Measurements from ENCODE around the gene CTNND2.
"Not testable (repeated sequence)": the region's sequence is repeated elsewhere in the genome, so short reads cannot be mapped to it uniquely, and the experiment has no call there.

The CTNND2 gene

DNA sequence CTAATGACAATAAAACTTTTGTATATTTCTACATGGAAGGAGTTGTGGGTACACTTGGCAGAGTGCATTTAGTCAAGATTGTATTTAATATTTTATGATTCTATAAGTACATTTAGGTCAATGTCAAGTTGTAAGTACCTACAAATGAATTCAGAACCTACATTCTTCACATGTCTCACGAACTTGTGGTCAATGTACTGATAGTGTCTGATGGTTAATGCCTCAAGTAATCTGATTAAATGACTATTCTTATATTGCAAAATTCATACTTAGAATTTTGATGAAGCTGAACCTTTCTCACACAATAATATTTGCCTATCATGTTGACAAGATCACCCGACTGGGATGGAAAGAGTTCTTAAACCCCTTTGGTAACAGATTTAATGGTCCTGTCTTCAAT is 444.5 kb downstream of the CTNND2 start:
- DNase-seq (ENCODE audit: low read depth) = no peak

DNA sequence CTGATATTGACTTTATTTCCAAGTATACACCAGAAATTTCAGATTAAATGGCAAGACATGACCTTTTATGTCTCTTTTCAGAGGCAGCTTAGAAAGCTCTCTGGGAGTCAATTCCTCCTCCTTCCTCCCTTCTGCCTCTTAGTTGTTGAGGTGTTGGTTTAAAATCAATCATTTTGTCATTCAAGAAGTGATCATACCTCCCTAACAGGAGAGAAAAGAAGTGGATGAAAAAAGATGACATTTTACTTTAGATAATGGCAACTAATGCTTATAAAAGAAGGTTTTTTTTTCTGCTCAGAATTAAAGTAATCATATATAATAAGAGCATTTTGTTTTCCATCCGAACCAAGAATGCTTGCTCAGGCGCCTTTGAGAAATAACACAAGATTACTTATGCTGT is 448.7 kb downstream of the CTNND2 start:
- DNase-seq (ENCODE audit: low read depth) = no peak

DNA sequence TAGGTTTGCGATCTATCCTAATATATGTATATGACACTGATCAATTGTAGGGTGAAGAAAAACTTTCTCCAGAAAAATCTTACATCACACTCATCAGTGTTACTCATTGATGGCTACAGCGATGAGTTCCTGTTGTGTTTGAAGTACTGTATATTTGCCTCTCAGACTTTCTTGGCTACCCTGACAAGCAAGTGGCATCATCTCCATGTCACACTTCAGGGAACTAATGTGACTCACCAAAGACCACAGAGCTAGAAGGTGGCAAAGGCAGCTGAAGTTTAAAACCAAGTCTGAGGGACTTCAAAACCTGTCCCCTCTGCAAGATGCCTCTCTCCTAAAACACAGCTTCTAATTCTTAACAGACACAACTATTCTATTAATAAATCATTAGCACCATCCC is 451.4 kb downstream of the CTNND2 start:
- DNase-seq (ENCODE audit: low read depth) = no peak

DNA sequence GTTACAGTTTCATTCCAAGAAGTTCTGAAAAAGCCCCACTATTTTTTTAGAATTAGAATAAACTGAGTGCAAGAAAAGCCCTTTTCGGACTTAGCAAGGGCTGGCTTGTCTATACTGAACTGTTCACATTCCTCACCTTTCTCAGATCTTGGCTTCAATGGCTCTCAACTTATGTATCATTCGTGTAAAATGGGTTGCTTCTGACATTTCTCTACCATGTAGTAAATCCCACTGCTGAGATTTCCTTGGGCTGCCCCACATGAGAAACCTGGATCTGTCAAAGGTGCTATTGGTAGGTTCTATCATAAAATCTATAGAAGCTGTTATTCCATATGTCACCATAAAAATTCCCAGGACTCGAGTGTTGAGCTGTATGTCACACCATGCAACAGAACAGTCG is 454.3 kb downstream of the CTNND2 start:
- no peak for DNase-seq (ENCODE audit: low read depth)

DNA sequence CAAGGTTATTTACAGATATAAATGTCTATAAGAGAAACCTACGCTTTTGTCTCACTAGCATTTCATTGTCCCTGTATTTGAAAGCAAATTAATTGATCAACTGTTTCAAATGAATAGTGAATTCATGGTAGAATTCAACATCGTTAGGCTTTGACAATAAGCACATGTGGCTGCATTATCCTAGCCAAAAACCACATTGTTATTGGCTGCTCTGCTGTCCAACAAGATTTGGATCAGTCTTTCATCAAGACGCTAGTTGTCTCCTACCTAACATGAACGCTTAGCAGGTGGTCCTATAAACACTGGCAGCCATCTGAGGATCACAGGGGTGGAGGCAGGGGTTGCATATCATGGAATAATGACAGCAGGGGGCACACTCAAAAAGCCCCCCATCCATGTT is 455.0 kb downstream of the CTNND2 start:
- no peak for DNase-seq (ENCODE audit: low read depth)

DNA sequence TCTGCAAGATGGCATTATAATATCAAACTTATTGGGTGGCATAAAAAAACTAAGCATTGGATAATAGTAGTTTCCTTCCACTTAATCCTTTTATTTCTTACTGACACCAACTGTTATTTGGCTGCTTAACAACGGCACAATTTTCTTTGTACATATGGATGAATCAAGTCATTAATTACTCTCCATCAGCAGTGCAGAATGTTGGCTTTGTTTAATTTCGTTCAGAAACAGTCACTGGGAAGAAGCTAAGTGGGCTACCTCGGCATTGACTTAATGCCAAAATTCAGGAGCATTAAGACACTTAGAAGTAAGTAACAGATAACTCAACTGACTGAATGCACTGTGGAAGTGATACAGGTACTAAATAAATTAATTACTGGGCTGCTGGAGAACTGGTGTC is 460.4 kb downstream of the CTNND2 start:
- no peak for DNase-seq (ENCODE audit: low read depth)

DNA sequence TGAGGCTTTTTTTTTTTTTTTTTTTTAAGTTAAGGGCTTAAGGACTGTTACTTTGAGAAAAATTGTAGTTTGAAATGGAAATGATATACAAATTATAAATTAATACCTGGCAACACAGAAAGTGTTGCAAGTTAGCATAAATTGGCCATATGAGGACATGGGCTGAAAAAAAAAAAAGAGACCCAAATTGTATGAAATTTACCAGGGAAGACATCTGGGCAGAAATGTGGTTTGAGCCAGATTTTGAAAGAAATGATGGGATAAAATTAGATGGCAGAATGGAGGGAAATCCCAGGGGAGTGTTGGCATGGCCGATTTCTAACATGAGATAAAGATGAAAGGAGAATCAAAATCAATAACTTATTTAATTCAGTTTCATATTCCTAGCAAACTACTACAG is 472.1 kb downstream of the CTNND2 start:
- DNase-seq (ENCODE audit: low read depth) = no peak

DNA sequence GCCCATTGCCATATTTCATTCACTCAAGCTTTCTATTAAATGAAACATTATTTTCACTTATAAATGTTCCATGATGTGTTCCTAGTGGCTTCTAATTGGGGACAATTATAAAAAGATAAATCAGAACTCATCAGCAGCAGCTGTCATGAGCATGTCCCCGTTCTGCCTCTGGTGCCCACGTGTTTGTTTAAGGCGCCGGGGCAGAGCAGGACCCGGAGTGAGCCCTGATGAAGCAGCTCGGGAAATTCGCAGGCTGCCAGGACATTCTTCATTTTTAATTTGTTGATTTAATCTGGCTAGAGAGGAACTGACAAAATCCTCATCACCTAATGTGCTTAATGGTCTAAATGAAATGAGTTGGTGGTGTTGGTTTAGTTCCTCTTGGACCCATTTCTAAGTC is 475.0 kb downstream of the CTNND2 start:
- no peak for DNase-seq (ENCODE audit: low read depth)

DNA sequence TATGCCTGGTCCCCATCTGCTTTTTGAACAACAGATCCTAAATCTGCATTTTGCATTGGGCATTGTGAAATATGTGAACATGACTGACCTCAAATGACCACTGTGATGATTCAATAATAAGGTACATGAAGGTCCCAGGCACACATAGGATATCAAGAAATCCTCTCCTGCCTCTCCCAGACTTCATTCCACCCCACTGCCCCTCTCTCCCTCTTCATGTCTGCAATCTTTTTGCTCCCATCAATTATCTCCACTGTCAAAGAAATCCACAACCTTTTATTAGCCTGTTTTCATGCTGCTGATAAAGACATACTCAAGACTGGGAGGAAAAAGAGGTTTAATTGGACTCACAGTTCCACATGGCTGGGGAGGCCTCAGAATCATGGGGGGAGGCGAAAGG is 476.7 kb downstream of the CTNND2 start:
- DNase-seq (ENCODE audit: low read depth) = no peak

DNA sequence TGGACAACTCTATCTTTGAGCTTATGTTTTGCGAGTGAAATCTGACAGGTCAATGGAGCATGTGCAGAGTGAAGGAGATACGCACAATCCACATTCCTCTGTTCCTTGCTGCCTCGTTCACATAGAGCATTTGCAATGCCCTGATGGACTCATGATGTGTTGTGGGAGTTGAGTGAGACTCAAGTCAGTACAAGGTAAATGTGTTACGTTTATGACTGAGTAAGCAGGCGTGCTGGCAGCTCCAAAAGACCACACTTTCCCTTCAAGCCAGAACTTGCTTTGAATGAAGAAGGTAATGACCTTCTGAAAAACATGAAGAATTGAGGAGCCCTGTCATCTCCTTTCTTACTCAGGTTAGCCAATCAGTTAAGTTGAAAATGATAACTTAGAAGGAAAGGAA is 477.8 kb downstream of the CTNND2 start:
- DNase-seq (ENCODE audit: low read depth) = no peak

DNA sequence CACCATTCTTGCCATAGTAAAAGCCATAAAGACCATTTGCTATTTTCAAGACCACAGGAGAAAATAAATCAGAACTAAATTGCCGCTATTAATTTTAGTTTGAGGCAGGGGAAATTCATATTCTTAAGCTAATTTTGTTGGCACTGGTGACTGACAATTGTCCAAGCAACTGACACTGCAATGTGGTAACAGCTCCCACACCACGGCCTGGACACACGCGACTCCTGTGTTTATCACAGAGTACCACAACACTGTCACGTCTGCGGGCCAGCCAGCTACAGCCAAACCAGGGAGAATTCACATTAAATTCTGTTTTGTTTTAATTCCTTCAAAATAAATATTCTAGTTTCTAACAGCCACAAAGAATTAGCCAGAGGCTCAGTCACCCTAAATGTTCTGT is 481.9 kb downstream of the CTNND2 start:
- DNase-seq (ENCODE audit: low read depth) = no peak

DNA sequence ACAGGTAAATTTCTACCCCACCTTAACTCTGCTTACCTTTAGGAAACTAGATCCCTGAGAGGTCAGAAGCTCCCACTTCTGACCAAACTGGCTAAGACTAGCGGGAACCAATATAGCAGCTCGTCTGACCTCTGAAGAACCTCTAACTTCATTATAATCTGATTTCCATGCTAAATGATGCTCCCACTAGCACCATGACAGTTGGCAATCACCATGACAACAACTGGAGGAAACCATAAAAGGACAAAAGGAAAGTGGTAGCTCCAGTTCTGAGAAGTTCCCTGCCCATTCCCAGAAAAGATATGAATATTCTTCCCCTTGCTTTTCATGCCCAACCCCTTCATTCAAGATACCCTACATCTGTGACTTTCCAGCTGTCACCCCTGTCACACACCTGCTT is 483.3 kb downstream of the CTNND2 start:
- no peak for DNase-seq (ENCODE audit: low read depth)

DNA sequence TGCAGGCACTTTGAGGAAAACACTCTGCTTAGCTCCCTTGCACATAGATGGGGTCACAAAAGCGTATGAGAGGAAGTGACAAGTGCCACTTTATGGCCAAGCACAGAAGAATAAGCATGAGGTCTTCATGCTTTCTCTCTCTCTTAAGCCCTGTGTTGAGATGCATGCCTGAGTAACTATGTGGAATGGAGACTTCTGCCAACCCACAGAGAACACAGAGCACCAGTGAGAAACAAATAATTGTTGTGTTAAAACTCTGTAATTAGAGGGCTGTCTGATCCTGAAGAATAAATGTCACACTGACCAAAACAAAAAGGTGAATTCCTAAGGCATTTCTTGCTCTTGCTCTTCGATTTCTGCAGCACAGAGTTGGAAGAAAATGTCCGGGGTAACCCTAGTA is 488.5 kb downstream of the CTNND2 start:
- DNase-seq (ENCODE audit: low read depth) = no peak

DNA sequence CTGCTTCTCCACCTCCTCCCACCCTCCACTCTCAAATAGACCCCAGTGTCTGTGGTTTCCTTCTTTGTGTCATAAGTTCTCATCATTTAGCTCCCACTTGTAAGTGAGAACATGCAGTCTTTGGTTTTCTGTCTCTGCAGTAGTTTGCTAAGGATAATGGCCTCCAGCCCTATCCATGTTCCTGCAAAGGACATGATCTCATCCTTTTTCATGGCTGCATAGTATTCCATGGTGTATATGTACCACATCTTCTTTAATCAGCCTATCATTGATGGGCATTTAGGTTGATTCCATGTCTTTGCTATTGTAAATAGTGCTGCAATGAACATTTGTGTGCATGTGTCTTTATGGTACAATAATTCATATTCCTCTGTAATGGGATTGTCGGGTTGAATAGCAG is 489.5 kb downstream of the CTNND2 start:
- DNase-seq (ENCODE audit: low read depth) = not testable (repeated sequence)

DNA sequence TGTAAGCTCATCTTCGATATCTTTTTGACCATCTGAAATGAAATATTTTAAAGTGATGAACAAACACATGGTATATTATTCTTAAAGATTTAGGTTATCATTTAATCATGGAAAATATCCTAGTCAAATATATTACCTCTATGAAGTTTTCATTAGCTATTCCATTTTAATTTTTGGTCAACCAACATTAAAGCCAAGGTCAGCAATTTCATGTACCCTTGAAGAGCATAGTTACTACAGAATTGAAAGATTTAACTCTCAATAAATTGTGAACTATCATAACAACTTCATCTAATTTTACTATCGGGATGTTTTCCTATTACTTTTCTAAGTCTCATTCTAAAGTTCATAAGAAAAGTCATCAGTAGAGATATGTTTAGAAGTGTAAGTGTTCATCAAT is 492.6 kb downstream of the CTNND2 start:
- DNase-seq (ENCODE audit: low read depth) = no peak

DNA sequence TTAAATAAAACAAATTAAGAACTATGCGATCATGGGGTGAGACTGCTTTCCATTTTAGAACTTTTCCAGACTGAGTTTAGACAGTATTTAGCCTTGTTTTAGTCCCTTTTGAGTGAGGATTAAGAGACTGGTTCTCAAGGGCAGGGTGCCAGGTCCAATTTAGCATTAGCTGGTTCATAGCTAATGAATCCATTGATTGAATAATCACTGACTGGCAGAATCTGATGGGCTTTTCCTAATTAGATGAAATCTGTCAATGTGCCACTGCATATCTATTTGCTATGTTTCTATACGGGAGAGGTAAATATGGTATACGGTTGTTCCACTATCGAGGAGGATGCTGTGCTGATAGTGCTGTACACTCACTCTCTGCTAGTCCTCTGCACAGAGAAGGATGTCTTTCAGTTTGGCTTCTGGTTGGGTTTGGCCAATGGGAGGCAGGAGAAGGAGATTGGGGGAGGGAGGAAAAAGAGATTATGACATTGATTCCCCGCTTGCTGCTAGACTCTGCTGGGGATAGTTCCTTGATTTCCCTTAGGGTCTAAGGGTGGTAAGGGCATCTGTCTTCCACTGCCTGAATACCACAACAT is 496.6 kb downstream of the CTNND2 start:
- DNase-seq (ENCODE audit: low read depth) = no peak

DNA sequence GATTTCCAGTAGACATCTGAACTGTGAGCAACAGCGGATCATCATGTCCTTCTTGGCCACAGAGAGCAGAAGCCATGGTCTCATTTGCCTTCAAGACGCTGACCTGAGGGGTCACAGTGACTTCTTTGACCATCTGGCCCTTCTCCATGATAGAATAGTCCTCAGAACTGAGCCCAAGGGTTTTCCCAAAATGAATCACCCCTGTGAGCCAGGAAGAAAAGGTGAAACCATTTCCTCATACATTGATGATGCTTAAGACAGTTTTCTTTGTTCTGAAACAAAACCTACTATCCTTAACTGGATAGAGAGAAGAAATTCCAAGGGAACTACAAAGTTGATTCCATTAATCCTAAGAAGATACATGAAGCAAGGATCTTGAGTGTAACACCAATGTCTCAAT is 503.9 kb downstream of the CTNND2 start:
- no peak for DNase-seq (ENCODE audit: low read depth)

DNA sequence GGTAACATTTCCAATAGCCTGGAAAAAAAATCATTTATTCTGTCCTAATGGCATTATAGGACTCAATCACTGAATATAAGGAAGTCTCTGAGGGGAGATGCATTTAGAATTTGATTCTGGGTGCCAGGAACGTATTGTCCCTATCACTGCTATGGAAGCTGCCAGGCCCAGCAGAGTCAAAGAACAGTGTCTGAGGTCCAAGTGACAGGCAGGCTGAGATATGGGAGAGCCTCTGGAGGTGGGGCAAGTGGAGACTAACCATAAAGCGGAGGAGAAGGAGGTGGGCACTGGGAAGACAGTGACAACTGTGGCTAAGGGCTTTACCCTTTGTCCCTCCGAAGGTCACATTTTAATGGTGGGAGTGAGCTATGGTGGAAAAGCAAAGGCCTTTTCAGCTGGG is 505.5 kb downstream of the CTNND2 start:
- no peak for DNase-seq (ENCODE audit: low read depth)

DNA sequence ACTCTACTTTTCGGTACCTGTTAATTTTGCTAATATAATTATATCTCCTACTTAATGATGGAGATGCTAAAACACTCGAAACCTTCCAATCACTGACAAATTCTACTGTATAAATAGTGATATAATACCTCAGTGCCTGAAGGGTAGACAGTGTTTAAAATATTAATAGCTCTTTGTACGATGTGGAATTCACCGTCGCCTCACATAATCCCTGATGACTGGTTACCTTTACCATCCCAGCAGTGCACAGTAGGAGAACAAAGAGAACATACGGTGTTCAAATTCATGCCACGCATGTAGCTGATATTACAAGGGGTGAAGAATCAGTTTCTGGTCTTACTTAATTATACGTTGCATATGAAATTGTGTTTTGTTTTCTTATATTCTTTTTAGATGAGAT is 506.7 kb downstream of the CTNND2 start:
- DNase-seq (ENCODE audit: low read depth) = no peak

DNA sequence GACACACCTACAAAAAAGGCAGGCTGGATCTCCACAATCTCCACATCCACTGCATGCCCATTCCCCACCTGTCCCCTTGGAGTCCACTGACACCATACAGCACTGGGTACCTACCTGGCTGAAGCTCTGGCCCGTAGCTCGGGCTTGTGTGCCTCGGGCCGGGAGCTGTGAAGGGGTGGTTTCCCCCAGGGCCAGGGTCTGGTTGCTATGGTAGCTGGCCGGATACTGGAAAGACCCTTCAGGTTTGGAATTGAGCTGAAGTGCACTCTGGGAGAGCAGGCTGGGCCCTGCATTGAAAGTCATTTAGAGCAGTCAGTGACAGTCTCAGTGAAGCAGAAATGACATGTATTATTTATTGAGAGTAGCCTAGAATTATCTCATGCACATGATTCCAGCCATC is 507.3 kb downstream of the CTNND2 start:
- no peak for DNase-seq (ENCODE audit: low read depth)

DNA sequence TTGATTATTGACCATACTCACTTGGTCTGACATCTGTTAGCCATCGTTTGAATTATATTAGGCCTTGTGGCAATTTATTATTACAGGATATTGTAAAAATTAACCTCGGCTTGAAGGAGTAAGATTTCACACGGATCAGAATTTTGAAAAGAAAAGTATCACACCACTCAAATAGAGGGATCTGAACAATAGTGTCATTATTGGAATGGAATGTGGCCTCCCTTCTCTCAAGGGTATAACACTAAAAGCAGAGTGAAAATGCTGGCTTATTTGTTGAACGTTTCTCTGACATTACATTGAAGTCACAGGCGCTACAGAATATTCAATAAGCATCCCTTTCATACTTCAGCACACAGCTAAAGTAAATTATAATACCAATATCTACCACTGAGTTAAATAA is 509.3 kb downstream of the CTNND2 start:
- no peak for DNase-seq (ENCODE audit: low read depth)

DNA sequence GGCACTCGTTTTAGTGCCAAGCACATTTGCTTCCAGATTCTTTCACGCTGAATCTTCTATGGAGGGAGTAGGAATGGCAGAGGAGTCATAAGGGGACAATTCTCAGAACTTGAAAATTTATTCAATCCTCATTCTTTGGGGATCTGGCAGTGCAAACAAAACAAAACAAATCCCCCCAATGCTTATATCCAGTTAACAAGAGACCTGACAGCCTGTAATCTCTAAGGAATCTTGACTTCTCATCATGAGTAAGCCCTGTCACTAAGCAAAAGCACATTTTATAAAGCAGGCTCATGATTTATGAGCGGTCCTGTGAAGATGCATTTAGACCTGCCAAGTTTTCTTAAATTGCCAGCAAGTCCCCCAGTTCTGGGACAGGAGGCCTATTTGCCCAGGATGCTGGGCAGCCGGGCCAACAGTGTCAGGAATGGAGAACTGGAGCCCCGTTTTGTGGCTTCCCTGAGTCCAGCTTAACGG is 513.9 kb downstream of the CTNND2 start:
- DNase-seq (ENCODE audit: low read depth) = no peak

DNA sequence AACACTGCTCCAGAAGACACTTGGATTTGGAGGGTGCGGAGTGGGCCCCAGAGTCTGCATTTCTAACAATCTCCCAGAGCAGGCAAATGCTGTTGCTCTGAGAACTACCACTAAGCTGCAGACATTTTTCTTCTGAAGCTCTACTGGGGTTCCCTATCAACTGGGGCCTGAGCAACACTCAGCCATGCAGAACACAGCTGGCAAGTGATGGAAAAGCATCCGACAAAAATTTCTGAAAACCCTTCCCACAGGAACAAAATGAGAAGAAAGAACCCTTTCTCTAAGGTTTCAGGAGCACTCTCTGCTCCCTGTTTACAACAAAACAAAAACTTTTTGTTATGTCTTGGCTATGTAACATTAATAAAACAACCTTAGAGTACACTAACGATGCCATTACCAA is 516.9 kb downstream of the CTNND2 start:
- no peak for DNase-seq (ENCODE audit: low read depth)

DNA sequence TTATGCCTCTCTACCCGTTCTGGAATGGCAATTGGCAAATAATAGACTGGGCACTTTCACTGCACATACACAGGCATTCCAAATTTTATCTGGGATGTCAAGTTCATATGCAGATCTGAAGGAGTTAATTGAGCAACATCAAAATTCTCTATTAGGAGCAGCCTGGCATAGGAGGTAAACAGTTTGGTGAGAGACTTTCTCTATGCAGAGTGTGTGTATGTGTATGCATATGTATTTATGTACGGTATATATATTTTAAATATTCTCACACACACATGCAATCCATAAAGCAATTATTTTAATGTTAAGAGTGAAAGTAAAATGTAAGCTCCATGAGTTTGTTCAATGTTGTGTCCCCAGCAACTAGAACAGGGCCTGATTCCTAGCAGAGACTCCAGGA is 517.8 kb downstream of the CTNND2 start:
- DNase-seq (ENCODE audit: low read depth) = no peak

DNA sequence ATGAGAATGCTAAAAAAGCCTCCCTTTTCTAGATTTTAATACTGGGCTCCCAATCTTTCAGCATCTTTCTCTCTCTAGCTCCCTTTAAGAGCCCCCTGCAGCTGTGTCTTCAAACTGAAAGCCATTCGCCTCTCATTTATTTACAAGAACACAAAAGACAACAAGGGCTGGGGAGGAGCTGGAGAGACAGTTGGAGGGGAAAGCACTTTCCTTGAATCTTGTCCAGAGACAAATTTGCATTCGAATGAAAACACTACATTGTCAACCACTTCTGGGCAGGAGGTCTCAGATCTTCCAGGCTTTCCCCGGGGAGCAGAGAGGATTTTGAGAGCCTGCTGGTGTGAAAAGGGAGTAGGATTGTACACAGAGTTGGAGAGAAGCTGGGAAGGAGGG is 518.3 kb downstream of the CTNND2 start:
- DNase-seq (ENCODE audit: low read depth) = no peak

Measured in fibroblast of gingiva (primary cell).